GM21381 (cell line): ENCODE results near the gene COL9A1.

Experiments used
- ATAC-seq: cut with Tn5 transposase; IDR thresholded peaks from one replicate; pipeline ENCODE4 v1.9.1; 2021; ENCODE audit warnings: mild to moderate bottlenecking, moderate library complexity; ENCODE audit not compliant: unreplicated experiment

The COL9A1 gene

DNA sequence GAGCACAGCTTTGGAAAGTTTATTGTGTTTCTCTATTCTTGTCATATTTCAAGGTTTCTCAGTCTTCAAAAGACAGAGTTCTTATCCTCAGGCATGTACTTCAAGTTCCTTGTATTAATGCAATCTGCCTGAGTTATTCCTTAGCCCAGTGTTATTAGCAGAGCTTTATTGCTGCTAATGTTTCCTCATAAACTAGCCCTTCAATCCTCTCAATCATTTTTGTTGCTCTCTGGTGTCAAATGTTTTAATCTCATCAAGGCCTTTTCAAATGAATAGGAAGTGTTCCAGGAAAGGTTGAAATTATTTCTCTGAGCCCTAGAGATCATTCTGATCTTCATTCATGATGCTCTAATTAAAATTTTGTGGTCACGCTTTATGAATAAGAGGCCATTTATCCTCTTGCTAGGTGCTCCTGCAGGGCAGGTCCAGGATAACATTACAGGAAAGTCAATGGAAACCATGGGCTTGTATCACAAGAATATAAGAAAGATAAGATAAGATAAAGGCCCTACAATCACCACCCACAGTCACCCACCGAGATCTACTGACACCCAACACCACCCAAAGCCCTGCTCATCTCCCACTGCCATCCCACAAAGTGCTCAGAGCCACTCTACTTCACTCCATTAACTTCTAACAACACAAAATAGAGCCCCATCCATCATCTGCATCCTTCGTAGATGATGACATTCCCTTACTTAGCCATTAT, 125.9 kb downstream of the COL9A1 start:
- ATAC-seq = no peak

DNA sequence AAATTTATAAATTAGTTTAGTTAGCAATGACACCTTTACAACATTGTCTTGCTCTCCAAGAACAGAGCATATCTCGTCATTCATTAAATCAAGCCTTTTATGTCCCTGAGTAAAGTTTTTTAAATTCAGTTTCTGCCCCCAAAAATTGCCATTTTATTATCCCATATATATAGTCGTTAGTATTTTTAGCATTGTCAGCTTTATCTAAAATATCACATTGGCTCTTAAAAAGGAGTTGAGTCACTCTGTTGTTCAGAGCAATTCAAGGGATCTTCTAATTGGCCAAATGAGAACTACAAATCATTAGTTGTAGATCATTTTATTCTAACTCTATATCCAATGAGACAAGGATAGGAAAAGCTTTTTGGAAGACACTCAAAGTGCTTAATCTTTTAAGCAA, 127.1 kb downstream of the COL9A1 start:
- ATAC-seq = no peak

DNA sequence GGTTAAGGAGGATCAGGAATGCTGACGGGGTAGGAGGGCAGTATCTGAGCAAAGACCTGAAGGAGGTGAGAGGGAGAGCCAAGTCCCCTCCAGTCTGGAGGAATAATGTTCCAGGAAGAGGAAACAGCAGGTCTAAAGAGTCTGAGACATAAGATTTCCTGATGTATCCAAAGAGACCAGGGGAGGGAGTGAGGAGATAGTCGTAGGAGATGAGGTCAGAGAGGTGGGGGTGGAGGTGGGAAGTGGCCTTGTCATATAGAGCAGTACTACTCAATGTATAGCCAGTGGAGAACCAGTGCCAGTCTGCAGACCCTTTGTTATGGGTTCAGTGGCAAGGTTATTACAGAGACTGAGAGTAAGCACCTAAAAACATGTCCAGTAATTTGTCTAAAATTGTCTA, 130.6 kb downstream of the COL9A1 start:
- no peak for ATAC-seq

DNA sequence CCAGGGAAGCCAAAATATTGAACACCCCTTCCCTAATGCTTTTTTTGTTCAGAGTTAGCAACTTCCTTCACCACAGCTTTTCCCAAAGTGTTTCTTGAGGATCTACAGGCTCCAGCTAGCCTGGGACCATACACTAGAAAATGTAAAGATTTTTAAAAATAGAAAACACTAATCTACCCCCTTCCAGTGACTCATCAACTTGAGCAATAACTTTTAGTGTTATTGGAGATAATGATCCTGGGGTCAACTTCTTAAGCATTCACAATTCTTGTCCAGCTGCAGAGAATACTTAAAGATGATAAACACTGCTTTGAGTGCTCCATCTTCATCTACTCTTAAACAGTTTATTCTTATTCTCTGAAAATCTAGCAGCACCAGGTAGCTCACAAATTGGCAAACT, 131.6 kb downstream of the COL9A1 start:
- ATAC-seq = no peak

DNA sequence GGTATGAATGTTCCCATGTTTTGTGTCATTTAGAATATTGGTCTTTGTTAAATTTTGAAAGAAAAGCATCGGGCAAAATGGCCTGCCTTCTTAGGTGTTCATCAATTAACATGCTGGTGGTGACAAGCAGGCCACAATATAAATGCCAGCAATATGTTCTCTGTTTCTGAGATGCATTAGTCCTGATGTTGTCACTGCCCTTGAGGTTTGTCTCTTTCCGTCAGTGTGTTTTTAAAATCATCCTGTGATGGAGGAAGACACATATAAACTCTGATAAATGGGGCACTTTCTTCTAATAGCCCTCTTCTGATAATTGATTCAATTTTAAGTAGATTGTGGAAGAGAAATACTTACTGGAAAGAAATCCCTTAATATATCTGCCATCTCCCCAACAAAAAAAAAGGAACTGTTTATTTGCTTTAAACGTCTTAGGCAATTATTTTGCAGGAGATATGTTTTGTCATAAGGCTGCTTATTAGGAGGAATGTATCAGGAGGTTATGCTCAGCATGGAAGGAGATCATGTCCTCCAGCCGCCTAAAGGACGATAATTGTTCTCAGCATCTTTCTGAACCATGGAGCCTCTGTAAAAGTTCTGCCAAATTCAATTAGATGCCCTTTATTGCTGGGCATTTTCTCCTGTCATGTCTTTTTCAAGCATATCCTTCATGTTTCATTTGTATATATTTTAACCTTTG, 134.1 kb downstream of the COL9A1 start:
- no peak for ATAC-seq
